ENCODE data around the gene ATP8A1. TPM values are rescaled to one million over a fixed set of nuclear protein-coding genes. Genes with fewer than 3 reads are reported as not detected.

ATP8A1 gene
- total RNA-seq, 2 donors from 2014 or later = 9.3 to 11.9 TPM

DNA sequence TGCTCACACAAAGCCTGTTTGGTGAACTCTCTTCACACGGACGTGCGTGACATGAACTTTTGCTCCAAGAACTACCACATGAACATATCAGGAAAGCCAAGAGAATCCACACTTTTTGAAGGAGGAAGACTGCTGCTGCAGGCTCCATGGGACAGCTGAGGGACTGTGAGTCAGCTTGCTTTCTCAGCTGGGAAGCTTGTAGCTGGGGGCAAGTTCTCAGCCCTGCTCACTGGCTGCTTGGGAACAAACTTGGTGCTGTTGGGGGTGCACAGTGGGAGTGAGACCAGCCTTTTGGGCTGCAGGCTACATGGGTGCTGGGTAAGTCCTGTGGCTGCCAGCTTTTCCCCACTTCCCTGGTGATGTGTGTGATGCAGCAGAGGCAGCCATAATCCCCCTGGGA lies 123.9 kb downstream of the ATP8A1 start:
- intact Hi-C loops (cut with DNase I) = no loop called here
- no peak for DNase-seq (ENCODE audit: low spot score)

- DNase-seq (ENCODE audit: low spot score) = no peak
- intact Hi-C loops (cut with DNase I) = no loop called here
These were observed 125.4 kb downstream of the ATP8A1 start for GRCh38 chr4:42531341-42532030.

DNA sequence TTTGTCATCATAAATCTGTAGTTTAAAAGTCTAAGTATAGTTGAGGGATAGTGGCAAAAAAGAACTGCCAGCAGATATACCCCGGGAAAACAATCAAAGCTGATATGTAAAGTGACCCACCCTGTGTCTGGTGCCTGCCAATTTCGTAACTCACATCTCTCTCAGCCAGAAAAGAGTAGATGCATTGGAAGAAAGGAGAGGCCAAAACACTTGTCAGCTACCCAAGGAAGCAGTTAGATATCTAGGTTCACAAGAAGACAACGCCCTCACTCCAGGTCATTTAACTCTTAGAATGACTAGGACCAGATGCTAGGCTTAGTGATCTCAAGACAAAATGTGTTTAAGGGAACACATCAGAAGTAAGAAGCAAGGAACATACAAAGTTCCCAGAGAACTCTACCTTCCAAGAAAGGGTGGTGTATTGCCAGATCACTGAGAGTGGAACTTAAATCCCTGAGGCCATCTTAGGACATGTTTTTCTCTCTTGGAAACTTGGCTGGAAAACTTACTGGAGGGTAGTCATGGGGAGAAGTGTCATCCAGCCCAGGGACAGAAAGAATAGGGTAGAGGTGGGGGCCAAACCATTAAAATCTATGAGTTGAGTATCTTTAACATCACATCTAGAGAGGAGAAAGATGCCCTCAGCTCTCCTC lies 133.7 kb downstream of the ATP8A1 start:
- intact Hi-C loops (cut with DNase I) = loop anchor here in 1 of 2 donors (5.0 kb wide), 1 partner anchor 241 kb away; no protein-coding TSS in a partner anchor
- no peak for DNase-seq (ENCODE audit: low spot score)

DNA sequence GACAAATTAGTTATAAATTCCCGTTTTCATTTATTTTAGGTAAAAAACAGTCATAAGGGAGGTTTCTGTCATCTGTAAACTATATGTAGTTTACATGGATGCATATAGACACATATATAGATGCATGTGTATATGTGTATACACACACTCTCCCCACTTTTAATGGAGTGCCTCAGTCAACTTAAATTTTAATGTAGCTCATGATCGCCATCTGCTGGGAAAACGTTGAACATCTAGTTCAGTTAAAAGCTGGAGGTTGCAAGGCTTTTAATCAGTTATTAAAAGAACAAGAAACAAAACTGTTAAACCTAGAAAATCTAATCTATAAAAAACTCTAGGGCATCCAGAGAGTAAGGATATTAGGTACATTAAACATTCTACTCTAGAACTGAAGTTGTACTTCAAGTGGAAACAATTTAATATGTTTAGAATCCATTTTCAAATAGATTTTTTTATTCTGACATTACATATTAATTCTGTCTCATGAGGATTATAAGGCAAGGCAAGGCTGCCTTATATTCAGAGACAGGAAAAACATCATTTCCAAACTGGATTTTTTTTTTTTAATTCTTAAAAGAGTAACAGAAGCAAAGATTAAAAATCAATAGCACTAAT lies 137.0 kb downstream of the ATP8A1 start:
- intact Hi-C loops (cut with DNase I) = loop anchor here (5.0 to 10.0 kb wide), 2 partner anchors 235 to 238 kb away; no protein-coding TSS in a partner anchor
- DNase-seq (ENCODE audit: low spot score) = no peak

DNA sequence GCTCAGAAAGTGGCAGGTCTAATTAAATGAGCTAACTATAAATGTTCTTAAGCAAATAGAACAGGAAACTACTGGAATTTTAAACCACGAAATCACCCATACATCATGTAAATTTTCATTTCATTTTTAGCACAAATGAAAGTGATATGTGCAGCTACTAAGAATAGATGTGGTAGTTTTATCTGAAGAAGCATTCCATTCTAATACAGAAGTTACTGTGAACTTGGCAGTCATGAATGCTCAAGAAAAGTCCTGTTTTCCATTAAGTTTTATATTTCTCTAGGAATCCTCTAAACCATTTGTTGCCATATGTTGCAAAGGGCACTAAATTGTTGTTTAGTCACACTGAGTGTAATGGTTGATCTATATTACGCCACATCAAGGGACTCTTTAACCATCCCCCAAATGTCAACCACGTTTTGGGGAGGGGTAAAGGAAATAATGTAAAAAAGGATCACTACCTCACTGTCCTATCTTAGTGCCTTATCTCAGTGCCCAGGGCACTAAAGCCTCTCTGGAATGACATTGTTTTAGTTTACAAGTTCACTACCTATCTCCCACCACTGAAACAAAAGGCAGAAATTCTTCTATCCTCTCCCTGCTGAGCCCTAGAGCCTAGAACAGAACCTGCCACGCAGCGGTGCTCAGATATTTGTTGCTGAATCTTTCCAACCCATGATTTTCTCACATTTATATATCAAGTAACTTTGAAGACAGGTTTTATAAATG lies 141.6 kb downstream of the ATP8A1 start:
- intact Hi-C loops (cut with DNase I) = loop anchor here in 1 of 2 donors (10.0 kb wide), 1 partner anchor 231 kb away; no protein-coding TSS in a partner anchor
- DNase-seq (ENCODE audit: low spot score) = no peak

DNA sequence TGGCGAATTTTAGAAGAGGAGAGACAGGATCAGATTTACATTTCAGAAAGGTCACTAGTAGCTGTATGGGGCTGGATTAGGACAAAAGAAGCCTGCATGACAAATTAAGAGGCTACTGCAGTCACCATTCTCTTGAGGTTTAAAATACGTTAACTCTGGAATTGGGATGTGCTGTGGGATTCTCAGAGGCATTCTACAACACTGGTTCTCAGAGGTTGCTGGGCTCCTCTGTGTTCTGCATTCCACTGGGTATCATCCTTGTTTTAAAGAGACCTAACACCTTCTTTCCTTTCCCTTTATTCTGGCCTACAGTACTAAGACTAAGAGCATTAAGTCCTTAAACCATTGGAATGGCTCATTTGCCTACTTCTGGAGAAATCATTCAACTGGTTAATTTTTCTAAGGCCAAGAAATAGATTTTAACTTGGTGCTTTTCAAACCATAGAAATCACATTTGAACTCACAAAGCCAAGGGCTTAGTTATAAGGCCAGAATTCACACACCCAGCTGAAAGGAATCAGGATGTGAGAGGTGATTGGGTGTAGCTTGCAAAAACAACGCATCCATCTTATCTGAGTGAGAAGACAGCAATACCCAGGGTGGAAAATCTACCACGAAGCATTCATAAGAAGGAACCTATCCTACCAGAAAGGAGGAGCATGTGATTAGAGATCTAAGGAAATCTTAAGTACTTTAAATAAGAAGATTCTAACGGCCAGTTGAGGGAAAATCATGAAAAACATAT lies 143.0 kb downstream of the ATP8A1 start:
- intact Hi-C loops (cut with DNase I) = loop anchor here in 1 of 2 donors (10.0 kb wide), 1 partner anchor 229 kb away; no protein-coding TSS in a partner anchor
- DNase-seq (ENCODE audit: low spot score) = no peak

DNA sequence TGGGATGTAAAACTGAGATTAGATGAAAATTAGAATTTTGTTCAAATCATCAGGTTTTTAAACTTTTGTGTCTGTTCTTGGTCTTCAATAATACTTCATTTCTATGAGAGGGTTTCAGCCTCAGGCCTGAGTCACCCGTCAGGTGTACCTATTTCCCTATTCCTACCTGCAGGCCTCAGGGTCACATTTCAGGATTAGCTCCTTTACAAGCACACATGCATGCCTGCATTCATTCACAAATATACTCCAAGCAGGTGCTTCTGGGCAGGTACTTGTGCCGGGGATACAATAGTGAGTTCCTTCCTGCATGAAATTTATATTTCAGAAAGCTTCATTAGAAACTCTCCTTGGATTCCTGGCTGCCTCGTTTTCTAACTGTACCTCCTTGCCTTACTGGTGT lies 144.7 kb downstream of the ATP8A1 start:
- no peak for DNase-seq (ENCODE audit: low spot score)
- intact Hi-C loops (cut with DNase I) = loop anchor here in 1 of 2 donors (10.0 kb wide), 1 partner anchor 227 kb away; no protein-coding TSS in a partner anchor

DNA sequence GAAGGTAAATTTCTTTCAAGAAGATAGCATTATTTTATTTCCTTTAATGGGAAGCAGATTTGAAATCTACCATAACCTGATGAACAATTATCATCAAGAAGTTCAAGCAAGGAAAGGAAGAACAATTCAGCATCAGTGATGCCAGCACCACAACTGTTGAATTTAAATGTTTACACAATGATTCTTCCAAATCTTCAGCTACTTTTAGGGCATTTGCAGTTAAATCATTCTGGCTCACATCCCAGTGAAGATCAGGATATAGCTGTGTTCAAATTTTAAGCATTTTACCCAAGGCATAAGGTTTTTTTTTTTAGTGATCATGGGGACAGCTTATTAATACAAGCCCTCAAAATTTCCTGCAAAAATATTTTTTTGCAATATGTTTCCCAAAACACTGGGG lies 146.7 kb downstream of the ATP8A1 start:
- intact Hi-C loops (cut with DNase I) = loop anchor here in 1 of 2 donors (10.0 kb wide), 1 partner anchor 225 kb away; no protein-coding TSS in a partner anchor
- no peak for DNase-seq (ENCODE audit: low spot score)

GRCh38 chr4:42501624-42502401 lies 155.1 kb downstream of the ATP8A1 start:
- DNase-seq (ENCODE audit: low spot score) = no peak
- intact Hi-C loops (cut with DNase I) = no loop called here

DNA sequence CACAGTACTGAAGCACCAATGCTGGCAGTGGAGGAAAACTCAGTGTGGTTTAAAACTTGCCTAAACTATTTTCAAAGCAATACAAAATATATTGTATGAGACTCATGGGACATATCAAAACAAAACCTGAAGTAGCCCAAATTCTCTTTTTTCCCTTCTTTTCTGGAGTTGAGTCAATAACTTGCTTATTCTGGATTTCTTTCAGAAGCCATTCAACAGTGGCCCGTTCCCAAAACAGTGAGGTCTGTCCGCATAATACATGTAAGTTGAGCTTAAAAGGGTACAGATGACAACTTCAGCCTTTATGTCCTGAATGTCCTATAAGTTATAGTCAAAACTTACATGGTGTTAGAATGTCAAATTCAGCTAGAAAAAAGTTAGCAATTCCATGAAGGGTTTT lies 158.9 kb downstream of the ATP8A1 start:
- intact Hi-C loops (cut with DNase I) = no loop called here
- no peak for DNase-seq (ENCODE audit: low spot score)

GRCh38 chr4:42497142-42497910 lies 159.6 kb downstream of the ATP8A1 start:
- intact Hi-C loops (cut with DNase I) = no loop called here
- DNase-seq (ENCODE audit: low spot score) = no peak

DNA sequence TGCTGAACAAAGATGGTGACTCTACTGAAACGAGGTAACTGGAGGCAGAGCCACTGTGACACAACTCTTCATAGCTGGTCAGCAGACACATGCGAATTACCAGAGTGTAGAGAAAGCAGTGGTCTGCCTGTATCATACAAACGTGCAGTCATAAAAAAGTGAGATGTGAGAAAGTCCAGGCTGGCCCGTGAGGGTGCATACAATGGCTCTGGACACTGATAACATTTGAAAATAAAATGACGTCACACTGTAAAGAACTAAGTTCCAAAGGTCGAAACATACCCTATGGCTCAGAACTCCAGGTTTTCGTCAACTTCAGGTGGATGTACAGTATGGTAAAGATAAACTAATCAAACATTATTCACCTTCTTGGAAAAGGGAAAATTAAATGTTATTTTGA lies 163.9 kb downstream of the ATP8A1 start:
- intact Hi-C loops (cut with DNase I) = no loop called here
- no peak for DNase-seq (ENCODE audit: low spot score)

- intact Hi-C loops (cut with DNase I) = no loop called here
- no peak for DNase-seq (ENCODE audit: low spot score)
These were observed 166.9 kb downstream of the ATP8A1 start for GRCh38 chr4:42490015-42490414.

- no peak for DNase-seq (ENCODE audit: low spot score)
- intact Hi-C loops (cut with DNase I) = loop anchor here in 1 of 2 donors (5.0 kb wide), 1 partner anchor 1437 kb away; no protein-coding TSS in a partner anchor
These were observed 167.8 kb downstream of the ATP8A1 start for GRCh38 chr4:42489095-42489494.

GRCh38 chr4:42488554-42488953 lies 168.4 kb downstream of the ATP8A1 start:
- no peak for DNase-seq (ENCODE audit: low spot score)
- intact Hi-C loops (cut with DNase I) = loop anchor here in 1 of 2 donors (5.0 kb wide), 1 partner anchor 1436 kb away; no protein-coding TSS in a partner anchor

DNA sequence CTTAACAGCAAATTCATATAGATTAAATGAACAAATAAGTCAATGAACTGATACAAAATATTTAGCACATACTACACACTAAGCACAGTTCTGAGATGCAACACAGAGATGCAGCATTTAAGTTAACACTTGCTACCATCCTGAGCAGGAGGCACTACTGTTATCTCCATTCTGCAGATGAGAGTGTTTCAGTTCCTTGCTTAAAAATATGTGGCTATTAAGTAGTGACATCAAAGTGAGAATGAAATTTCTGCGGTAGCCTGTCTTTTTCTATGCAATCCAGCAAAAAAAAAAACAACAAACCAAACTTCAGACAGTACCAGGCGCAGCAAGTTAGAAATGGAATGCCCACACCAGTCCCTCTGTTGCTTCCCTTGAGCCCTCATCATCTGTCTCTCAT lies 168.8 kb downstream of the ATP8A1 start:
- intact Hi-C loops (cut with DNase I) = loop anchor here in 1 of 2 donors (5.0 kb wide), 1 partner anchor 1436 kb away; no protein-coding TSS in a partner anchor
- DNase-seq (ENCODE audit: low spot score) = no peak

DNA sequence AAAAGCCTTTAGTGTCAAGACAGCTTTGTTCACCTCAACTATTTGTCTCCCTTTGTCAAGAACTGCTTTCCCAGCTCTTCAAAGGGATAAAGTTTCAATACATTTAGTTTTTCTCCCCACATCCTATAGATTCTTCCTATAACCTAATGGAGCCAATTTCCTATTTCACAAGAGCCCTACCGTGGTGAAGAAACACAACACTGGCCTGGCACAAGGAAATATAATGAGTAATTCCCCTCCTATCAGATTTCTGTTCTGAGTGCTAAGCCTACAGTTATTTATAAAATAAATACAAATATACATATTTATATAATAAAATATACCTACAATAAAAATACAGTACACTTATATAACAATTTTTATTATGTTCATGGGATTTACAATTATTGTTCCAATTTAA lies 169.7 kb downstream of the ATP8A1 start:
- DNase-seq (ENCODE audit: low spot score) = no peak
- intact Hi-C loops (cut with DNase I) = loop anchor here in 1 of 2 donors (5.0 kb wide), 1 partner anchor 1435 kb away; no protein-coding TSS in a partner anchor

Measured in posterior vena cava (tissue), 2 donors.